ENCODE measurements around the gene SLC28A2.

Gene SLC28A2

GRCh38 chr15:45221053-45221599 is 30.9 kb upstream of the SLC28A2 start:
- TF ChIP-seq POLR2AphosphoS5 (IDR thresholded peaks at IDR 0.05; ENCODE audit: low read depth, low read length) (no peak), SIN3A (IDR thresholded peaks at IDR 0.05; ENCODE audit: borderline replicate concordance, insufficient read depth, low read length) (no peak), FOXP2 (optimal IDR thresholded peaks at IDR 0.05; ENCODE audit: borderline replicate concordance, extremely low read depth, extremely low read length, insufficient read depth) (no peak), TAF1 (IDR thresholded peaks at IDR 0.05; ENCODE audit: borderline replicate concordance, insufficient read depth, low read length) (no peak)
- TF ChIP-seq, protein P1, sequence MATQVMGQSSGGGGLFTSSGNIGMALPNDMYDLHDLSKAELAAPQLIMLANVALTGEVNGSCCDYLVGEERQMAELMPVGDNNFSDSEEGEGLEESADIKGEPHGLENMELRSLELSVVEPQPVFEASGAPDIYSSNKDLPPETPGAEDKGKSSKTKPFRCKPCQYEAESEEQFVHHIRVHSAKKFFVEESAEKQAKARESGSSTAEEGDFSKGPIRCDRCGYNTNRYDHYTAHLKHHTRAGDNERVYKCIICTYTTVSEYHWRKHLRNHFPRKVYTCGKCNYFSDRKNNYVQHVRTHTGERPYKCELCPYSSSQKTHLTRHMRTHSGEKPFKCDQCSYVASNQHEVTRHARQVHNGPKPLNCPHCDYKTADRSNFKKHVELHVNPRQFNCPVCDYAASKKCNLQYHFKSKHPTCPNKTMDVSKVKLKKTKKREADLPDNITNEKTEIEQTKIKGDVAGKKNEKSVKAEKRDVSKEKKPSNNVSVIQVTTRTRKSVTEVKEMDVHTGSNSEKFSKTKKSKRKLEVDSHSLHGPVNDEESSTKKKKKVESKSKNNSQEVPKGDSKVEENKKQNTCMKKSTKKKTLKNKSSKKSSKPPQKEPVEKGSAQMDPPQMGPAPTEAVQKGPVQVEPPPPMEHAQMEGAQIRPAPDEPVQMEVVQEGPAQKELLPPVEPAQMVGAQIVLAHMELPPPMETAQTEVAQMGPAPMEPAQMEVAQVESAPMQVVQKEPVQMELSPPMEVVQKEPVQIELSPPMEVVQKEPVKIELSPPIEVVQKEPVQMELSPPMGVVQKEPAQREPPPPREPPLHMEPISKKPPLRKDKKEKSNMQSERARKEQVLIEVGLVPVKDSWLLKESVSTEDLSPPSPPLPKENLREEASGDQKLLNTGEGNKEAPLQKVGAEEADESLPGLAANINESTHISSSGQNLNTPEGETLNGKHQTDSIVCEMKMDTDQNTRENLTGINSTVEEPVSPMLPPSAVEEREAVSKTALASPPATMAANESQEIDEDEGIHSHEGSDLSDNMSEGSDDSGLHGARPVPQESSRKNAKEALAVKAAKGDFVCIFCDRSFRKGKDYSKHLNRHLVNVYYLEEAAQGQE (IDR thresholded peaks at IDR 0.05; ENCODE audit: insufficient read depth in 1 of 2, low read depth in 2 of 2, low read length in 2 of 2): no peak

- TF ChIP-seq FOXP2 (optimal IDR thresholded peaks at IDR 0.05; ENCODE audit: borderline replicate concordance, extremely low read depth, extremely low read length, insufficient read depth): no peak
- TF ChIP-seq SIN3A (IDR thresholded peaks at IDR 0.05; ENCODE audit: borderline replicate concordance, insufficient read depth, low read length): no peak
- TF ChIP-seq, protein P1 (IDR thresholded peaks at IDR 0.05; ENCODE audit: insufficient read depth in 1 of 2, low read depth in 2 of 2, low read length in 2 of 2): no peak
- TF ChIP-seq TAF1 (IDR thresholded peaks at IDR 0.05; ENCODE audit: borderline replicate concordance, insufficient read depth, low read length): no peak
- no peak for TF ChIP-seq POLR2AphosphoS5 (IDR thresholded peaks at IDR 0.05; ENCODE audit: low read depth, low read length)
Observed at GRCh38 chr15:45221967-45222366, 30.1 kb upstream of the SLC28A2 start.

DNA sequence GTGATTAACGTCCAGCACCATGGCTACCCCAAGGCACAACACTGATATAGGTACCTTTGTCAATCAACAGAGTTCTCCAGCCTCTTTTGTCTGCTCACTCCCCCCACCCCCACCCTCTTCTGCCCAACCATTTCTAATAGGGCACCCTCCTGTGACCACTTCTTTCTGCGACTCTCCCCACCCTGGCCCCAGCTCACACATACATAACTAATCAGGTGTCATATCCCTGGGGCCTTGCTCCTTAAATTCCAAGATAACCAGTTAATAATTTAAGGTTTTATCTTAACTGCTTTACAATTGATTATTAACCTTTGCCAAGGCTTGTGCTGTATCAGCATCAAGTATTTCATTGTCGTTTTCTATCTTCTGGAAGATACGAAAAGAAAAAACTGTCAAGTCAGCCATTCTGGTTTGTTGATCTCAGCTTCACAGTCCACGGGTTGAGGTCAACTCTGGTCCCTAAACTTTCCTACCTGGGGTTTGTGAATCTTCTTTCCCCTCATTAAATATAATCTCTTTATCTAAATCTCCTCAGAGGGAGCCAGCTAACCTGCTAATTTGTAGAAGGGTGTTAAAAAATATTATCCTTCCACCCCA is 27.3 kb upstream of the SLC28A2 start:
- TF ChIP-seq, protein P1 (IDR thresholded peaks at IDR 0.05; ENCODE audit: insufficient read depth in 1 of 2, low read depth in 2 of 2, low read length in 2 of 2): no peak
- TF ChIP-seq FOXP2 (optimal IDR thresholded peaks at IDR 0.05; ENCODE audit: borderline replicate concordance, extremely low read depth, extremely low read length, insufficient read depth): no peak
- no peak for TF ChIP-seq SIN3A (IDR thresholded peaks at IDR 0.05; ENCODE audit: borderline replicate concordance, insufficient read depth, low read length)
- TF ChIP-seq TAF1 (IDR thresholded peaks at IDR 0.05; ENCODE audit: borderline replicate concordance, insufficient read depth, low read length): no peak
- TF ChIP-seq POLR2AphosphoS5 (IDR thresholded peaks at IDR 0.05; ENCODE audit: low read depth, low read length): no peak

DNA sequence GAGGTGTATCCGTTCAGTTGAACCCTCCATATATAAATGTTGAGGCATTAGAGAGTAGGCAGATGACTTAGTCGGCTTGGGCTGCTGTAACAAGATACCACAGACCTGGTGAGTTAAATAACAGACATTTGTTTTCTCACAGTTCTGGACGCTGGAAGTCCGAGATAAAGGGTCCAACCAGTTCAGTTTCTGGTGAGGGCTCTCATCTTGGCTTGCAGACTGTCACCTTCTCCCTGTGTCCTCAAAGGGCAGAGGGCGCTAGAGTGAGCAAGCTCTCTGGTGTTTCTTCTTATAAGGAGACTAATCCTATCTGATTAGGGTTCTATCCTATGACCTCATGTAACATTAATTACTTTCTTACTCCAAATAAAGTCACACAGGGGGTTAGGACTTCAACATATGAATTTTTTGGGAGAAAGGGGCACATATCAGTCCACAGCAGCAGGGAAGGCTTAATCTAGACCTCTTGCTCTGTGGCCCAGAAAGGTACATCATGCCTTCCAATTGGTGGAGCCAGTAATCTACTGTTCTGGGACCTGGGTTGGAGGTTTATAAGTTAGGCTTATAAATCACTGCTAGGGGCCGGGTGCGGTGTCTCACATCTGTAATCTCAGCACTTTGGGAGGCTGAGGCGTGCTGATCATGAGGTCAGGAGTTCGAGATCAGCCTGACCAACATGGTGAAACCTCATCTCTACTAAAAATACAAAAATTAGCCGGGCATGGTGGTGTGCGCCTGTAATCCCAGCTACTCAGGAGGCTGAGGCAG is 26.3 kb upstream of the SLC28A2 start:
- TF ChIP-seq, protein P1 (IDR thresholded peaks at IDR 0.05; ENCODE audit: insufficient read depth in 1 of 2, low read depth in 2 of 2, low read length in 2 of 2): no peak
- TF ChIP-seq SIN3A (IDR thresholded peaks at IDR 0.05; ENCODE audit: borderline replicate concordance, insufficient read depth, low read length): no peak
- TF ChIP-seq TAF1 (IDR thresholded peaks at IDR 0.05; ENCODE audit: borderline replicate concordance, insufficient read depth, low read length): no peak
- TF ChIP-seq POLR2AphosphoS5 (IDR thresholded peaks at IDR 0.05; ENCODE audit: low read depth, low read length): no peak
- no peak for TF ChIP-seq FOXP2 (optimal IDR thresholded peaks at IDR 0.05; ENCODE audit: borderline replicate concordance, extremely low read depth, extremely low read length, insufficient read depth)

Measured in PFSK-1 (cell line).